GM18909 (cell line): ENCODE data around the gene SWT1.

Experiments
- ATAC-seq: cut with Tn5 transposase; IDR thresholded peaks from one replicate; pipeline ENCODE4 v1.9.1; 2021; ENCODE audit warnings: mild to moderate bottlenecking; ENCODE audit not compliant: unreplicated experiment, poor library complexity

Gene SWT1

DNA sequence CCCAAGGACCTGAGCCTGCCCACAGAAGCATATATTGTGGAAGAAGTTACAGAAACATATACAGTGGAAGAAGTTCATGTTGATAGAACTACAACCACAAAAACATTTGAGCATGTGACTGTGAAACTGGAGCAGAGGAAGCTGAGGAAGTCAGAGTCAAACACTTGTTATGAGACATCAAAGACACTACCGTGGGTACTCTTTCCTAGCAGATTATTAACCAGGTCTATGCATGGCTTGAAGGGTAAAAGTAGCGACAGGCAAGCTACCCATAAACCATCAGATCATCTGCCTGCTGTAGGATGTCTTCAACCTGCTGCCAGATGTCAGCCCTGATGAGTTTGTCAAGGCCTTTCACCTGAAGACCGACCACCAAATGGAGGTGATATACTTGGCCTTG, 124.3 kb downstream of the SWT1 start:
- ATAC-seq: peak; percentile 98

DNA sequence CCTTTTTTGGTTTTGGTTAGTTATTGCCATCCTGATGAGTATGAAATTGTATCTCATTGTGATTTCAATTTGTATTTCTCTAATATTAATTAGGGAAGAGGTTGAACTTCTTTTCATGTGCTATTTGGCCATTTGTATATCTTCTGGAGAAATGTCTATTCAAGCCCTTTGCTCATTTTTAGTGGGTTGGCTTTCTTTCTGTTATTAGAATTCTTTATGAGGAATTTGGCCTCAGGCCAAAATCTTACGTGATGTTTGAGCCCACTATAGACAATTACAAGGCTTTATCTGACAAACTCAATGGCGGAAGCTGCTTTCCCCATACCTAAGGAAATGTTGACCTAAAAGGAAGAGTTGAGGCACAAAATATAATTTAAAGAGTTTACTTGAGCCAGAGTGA, 127.1 kb downstream of the SWT1 start:
- no peak for ATAC-seq

DNA sequence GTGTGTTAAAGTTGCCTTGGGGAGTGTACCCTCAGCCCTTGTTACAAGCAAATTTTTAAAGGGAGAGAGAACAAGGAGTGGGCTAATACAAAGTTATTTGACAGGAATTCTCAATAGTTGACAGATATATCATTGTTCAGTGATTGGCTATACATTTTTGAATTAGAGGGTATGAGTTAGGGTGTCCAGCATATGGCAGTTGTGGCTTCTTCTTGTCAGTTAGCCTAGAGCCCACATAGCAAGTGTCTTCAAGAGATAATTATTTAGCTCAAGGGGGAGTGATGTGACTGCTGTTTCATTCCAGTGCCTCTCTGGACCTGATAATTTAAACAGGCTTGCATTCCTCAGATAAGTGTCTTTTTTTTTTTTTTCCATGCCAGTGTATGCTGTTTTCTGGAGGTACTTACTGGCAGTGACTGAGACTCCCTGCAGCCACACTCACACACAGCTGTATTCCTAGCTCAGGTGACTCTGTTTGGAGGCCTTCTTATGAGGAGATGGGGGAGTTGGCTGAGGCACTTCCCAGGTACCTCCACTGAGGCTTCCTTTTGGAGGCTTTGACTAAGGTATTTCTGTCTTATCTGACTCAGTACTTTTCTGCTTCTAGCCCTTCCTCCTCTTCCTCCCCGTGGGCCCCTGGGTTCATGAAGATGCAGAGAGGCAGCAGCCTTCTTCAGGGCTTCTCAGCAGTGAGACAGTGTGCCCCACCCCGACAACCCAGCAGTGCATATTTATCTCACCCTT, 127.7 kb downstream of the SWT1 start:
- ATAC-seq: no peak

DNA sequence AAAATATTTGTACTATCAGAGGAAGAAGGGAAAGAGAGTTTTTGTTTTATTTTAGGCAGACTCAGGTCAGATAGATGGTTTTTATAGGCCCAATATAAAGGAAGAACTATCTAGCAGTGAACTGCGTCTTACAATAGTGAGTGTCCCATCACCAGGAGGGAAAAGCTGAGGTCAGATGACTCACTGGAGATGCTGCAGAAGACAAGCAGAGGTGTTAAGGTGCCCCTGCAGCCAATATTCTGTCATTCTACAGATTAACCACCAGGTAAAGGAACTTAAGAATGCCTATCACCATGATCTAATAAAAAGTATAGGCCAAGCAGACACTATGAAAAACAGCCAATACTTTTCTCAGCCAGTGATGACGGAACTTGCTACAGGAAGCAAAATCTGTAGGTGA, 130.5 kb downstream of the SWT1 start:
- ATAC-seq: no peak

DNA sequence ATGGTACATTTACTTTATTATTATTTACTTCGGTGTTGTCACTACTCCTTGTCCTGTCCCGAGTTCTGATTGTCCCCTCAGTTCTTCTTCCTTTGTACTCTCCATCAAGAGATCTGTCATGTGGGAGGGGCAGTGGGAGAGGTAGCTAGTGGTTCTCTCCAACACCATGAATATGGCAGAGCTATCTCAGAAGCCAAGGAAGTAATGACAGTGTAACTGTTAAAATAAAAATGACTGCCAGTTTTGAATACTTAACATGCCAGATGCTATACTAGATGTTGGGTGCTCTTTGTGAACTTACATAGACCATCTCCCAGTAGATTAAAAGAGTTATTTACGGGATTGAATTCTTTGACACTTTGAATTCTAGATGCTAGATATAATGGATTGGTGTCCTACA, 131.5 kb downstream of the SWT1 start:
- ATAC-seq: no peak

DNA sequence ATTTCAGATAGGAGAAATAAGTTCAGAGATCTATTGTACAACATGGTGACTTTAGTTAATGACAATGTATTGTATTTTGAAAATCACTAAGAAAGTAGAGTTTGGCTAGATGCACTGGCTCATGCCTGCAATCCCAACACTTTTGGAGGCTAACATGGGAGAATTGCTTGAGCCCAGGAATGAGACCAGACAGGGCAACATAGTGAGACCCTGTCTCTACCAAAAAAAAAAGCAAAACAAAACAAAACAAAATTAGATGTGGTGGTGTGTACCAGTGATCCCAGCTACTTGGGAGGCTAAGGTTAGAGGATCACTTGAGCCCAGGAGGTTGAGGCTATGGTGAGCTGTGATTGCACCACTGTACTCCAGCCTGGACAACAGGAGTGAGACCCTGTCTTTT, 132.9 kb downstream of the SWT1 start:
- no peak for ATAC-seq

DNA sequence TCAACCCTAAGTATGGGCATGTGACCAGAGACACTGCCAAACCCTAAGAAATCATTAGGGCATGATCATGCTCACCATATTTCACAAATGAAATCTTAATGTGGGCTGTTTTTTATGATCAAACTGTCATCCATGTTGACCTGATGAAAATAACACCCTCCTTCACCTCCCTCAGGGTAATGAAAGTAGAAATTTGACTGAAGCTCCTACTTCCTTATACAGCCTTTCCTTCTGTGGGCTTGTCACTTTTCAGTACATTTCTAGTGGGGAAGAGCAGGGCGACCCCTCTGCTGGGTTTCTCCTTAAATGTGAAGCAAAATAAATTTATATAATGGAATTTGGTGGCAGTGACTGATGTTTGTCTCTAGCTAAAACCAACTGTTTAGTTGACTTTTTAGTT, 134.2 kb downstream of the SWT1 start:
- ATAC-seq: peak; percentile 44

DNA sequence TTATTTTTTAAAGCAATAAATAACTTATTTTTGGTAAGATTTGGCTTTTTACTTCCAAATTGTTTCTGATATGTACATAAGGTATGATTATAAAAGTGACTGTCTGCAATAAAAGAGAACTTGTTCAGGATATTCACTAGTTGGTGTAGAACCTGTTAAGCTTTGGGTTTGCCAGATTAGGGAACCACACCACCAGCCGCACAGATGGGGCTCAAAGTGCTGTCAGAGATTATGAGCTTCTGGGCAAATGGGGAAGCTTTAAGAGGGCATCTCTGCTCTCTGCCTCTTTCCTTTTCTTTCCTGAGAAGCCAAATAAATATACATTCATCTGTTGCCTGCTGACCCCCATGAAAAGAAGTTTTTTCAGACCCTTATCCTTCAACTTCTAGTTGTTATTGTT, 134.7 kb downstream of the SWT1 start:
- no peak for ATAC-seq

DNA sequence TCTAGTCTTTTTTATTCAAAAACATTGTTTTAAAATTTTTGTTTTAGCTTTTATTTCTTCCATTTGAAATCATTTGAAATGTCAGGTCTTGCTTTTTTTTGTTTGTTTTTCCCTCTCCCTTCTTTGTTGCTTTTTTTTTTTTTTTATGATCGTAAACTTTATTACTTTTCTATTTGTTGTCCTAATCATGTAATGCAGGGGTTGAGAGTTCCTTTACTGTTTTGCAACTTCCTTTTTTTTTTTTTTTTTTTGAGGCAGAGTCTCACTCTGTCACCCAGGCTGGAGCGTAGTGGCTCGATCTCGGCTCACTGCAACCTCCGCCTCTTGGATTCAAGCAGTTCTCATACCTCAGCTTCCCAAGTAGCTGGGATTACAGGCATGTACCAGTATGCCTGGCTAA, 135.3 kb downstream of the SWT1 start:
- no peak for ATAC-seq

DNA sequence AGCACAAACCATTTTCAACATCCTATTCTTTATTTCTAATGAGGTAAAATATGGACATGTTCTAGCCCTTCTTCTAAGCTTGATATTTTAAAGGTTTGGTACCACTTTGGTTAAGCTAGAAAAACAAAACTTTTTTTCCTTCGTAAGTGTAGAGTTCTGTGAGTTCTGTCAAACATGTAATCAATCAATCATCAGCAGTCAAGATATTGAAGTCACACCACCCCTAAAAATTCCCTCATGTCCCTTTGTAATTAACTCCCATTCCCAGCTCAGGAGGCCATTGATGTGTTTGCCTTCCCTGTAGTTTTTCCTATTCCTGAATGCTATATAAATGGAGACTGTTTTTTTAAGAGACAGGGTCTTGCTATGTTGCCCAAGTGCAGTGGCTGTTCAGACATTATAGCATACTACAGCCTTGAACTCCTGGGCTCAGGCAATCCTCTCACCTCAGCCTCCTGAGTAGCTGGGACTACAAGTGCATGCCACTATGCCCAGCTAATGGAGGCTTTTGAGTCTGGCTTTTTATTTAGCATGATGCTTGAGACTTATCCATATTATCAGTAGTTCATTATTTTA, 137.1 kb downstream of the SWT1 start:
- ATAC-seq: no peak

DNA sequence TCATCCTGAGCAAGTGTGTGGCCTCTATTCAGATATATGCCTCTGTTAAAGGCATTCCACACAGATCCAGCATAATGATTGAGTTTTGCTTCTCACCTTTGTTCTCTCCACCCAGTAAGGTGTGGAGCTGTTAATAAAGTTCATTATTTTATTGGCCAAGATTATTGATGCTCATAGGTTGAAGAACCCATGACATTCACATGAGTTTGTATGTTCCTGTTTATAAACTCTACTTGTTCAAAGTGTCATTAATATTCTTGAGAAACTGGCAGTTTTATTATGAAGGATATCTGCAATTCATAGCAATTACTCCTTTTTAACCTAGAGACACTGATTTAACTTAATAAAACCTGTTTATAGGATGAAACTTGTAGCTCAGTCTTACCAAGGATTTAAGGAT, 138.1 kb downstream of the SWT1 start:
- ATAC-seq: no peak

DNA sequence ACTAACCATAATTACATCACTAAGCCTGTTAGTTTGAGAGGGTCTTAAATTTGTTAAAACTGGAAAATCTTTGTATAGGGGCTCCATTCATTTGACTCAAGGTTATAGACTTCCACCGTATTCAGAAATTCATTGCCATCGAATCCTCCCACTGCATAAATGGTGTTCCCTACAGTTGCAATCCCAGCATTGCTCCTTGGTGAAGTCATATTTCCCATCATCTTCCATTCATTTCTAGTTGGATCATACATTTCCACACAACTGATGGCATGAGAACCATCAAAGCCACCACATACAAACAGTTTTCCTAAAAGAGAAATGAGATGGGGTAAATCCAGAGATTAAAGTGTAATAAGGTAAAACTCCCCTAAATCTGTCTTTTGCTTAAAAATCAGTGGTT, 141.0 kb downstream of the SWT1 start:
- ATAC-seq: no peak

DNA sequence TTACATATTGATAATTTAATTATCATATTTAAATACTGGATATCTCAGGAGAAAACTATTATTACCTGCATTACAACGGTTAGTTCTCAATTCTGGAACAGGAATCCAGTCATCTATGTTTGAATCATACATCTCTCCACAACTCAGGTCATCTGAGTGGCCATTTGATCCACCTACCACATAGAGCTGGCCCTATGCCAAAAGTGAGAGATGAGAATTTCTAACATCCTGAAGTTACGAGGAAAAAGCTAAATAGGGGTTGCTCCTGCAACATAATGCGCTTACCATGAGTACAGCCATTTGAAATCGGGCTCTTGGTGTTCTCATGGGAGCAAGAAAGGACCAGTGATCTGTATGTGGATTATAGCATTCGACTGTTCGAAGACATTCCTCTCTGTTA, 143.2 kb downstream of the SWT1 start:
- ATAC-seq: no peak

DNA sequence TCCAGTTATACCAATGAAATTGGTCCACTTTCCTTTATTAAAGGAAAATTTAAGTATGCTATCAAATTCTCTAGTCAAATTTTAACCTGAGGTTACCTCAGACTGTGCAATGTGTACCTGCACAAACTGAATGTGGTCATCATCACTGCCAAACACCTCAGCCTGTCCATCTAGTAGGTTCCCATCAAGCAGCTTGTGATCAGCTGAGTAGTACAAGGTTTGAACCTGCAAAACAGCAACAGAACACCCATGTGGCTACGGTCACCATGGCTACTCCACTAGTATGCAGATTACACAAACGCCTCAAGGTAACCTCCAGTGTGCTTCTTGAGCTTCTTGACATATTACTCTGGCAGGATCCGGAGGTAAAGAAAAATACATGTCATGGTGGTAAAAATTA, 148.5 kb downstream of the SWT1 start:
- ATAC-seq: no peak

DNA sequence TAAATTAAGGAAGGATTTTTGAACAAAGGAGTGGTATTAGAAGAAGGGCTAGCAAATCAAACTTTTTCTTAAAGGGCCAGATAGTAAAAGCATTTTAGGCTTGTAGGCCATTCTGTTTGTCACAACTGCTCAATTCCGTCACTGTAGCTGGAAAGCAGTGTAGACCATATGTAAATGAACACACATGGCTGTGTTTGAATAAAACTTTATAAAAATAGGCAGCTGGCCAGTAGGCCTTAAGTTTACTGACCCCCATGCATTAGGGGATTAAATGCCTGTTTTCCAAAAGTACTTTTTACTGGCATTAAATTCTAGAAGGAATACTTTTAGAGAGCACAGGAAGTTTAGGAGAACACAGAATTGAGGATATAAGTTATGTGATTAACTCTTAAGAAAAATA, 151.2 kb downstream of the SWT1 start:
- no peak for ATAC-seq

DNA sequence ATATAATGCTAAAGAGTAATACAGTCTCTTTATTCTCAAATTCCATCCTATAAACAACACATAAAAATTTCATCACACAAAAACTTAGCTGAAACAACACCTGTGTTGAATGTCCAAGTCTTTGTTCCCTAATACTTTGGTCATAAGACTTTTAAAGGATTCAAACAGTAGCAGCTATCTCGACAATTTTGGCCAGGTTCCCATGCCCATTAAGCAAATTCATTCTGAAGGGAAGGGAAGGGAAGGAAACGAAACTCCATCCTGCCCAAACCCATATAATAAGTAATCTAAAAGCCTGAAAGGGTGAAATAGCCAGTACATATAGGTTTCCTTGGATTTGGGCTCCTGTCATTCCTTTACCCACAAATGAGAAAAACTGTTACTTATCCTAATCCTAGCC, 152.6 kb downstream of the SWT1 start:
- no peak for ATAC-seq

DNA sequence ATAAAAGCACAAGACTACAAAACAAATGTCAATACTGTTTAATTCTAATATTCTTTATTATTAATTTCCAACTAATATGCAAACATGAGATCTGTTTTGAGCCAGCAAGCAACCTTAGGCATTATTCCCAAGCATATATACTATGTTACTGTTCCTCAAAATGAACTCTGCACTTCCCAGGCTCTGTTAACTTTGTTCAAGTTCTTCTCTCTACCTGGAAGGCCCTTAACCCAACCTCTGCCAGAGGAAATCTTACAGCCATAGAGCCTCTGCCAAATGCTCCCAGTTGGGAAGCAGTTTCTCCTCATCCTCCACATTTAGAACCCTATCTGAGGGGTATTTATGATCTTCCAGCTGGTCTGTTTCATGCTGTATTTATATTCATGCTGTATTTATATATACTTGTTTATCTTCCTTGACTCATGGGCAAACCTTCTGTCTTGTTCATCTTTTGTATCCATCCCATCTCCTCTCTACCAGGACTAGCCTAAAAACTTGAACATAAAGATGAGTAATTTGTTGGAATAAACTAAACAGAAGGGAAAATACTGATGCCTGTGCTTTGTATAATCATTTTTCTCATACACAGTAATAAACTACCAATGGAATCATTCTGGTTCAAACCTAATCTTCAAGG, 154.7 kb downstream of the SWT1 start:
- ATAC-seq: no peak

DNA sequence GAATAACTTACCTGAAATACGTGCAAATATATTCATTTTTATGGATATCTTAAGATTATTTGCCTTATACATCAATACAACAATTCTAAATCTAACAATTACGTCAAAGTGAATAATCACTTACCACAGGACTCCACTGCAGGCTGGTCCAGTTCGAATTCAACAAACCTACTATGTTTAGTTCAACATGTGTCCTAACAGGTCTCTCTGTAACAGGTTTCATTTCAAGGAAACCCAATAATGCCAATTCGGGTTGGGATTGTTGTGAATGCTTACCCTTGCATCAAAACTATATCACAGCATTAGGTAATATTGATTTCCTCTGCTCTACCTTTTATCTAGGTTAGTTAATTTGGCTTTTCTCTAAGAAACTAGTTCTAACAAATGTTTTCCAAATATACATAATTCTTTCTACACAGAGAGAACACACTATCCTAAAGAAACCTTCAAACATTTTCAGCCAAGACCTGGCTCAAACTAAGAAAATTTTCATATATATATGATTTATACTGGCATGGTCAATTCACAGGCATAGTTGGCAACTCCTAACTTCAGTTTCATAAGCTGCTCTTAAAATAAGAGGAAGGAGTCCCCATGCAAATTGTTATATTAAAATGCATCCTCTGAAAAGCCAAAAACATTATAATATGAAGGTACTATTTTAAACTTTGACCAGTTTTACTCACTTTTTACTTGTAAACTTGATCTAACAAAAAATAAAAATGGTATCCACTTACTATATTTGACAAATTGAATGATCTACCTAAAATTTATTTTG, 155.6 kb downstream of the SWT1 start:
- ATAC-seq: no peak

DNA sequence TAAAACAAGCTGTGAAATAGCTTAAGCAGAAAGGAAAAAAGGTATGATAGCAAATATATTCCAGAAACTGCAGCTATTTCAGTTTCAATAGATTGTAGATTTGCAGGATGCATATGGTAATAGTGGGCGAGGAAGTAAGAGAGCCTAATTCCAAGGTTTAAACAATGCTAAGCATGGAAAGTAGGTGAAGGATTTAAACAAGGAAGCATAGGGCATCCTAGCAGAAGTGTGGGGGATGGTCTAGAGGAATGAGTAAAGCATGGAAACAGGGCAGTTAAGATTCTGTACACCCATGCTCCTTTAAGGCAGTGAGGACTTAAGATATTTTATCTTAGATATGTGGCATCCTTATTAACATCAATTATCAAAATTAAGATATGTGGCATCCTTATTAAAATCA, 157.4 kb downstream of the SWT1 start:
- ATAC-seq: no peak

DNA sequence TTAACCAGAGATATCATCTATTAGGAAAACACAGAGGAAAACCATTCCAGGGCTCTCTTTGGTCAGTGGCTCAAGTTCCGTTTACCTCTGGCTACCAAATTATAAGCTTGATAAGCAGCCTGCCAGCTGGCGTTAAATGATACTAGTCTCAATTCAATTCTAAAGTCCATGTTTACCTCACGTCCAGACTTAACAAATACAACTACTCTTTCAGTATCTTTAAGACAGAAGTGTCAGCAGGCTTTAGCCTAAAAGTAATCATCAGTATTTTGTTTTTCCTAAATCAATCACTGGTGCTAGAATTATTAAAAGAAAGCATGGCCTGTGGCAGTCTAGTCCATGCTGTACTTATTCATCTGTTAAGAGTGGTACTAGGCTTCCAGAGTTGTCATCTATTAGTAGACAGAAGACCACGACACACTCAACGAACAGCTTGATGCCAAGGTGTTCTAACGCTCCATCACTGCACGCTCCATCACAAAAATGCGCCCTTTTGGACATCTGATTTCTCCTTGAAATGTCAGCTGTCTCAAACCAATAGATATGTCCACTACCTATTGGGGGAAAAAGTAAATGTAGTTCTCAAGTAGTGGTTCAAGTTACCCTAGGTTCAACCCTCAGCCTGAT, 158.6 kb downstream of the SWT1 start:
- no peak for ATAC-seq
